Neural progenitor cell (in vitro differentiated cells): ENCODE data around the gene TBATA. TPM values are rescaled to one million over a fixed set of nuclear protein-coding genes. Genes with fewer than 3 reads are reported as not detected.

ENCODE experiments used
- DNase-seq: peaks from one replicate; pipeline ENCODE4 v3.0.0-alpha.2; 2016; ENCODE audit warnings: low spot score
- H2AFZ ChIP-seq: fragments of 200-600 bp; sonication (generic); replicated peaks from 2 replicates; pipeline ENCODE4 v1.6.1; 2016; ENCODE audit warnings: antibody characterized with exemption
- H3F3A ChIP-seq: fragments of 200-600 bp; sonication (generic); 2 replicates; pipeline ENCODE4 v1.6.1; 2016; ENCODE audit warnings: antibody characterized with exemption, low read depth
- H3K27ac ChIP-seq: fragments of 200-600 bp; sonication (generic); 2 replicates; pipeline ENCODE4 v1.5.1; 2016; ENCODE audit warnings: mild to moderate bottlenecking
- H3K27me3 ChIP-seq: fragments of 200-600 bp; sonication (generic); 2 replicates; pipeline ENCODE4 v1.6.1; 2016; ENCODE audit warnings: mild to moderate bottlenecking, moderate library complexity
- H3K36me3 ChIP-seq: fragments of 200-600 bp; sonication (generic); 2 replicates; pipeline ENCODE4 v1.5.1; 2016
- H3K4me1 ChIP-seq: fragments of 200-600 bp; sonication (generic); 2 replicates; pipeline ENCODE4 v1.6.1; 2016; ENCODE audit warnings: mixed run types
- H3K4me2 ChIP-seq: fragments of 200-600 bp; sonication (generic); 2 replicates; pipeline ENCODE4 v1.6.1; 2016
- H3K4me3 ChIP-seq: fragments of 200-600 bp; sonication (generic); 2 replicates; pipeline ENCODE4 v1.5.1; 2016
- H3K79me2 ChIP-seq: fragments of 200-600 bp; sonication (generic); 2 replicates; pipeline ENCODE4 v1.6.1; 2016; ENCODE audit warnings: low read depth
- H3K9ac ChIP-seq: fragments of 200-600 bp; sonication (generic); 2 replicates; pipeline ENCODE4 v1.6.1; 2016
- H3K9me3 ChIP-seq: fragments of 200-600 bp; sonication (generic); 2 replicates; pipeline ENCODE4 v1.5.1; 2016; ENCODE audit warnings: low read depth
- H4K20me1 ChIP-seq: fragments of 200-600 bp; sonication (generic); 2 replicates; pipeline ENCODE4 v1.6.1; 2016; ENCODE audit warnings: low read depth
- H3K27ac Mint-ChIP-seq: 3 replicates; pipeline ENCODE4 v1.8.0; 2021; ENCODE audit warnings: mixed read lengths
- H3K27me3 Mint-ChIP-seq: 2 replicates; pipeline ENCODE4 v1.8.0; 2022; ENCODE audit warnings: low read depth, mild to moderate bottlenecking, inconsistent platforms, moderate library complexity, mixed read lengths; ENCODE audit not compliant: insufficient read depth
- H3K36me3 Mint-ChIP-seq: 3 replicates; pipeline ENCODE4 v1.8.0; 2021; ENCODE audit warnings: mixed read lengths
- H3K4me1 Mint-ChIP-seq: 3 replicates; pipeline ENCODE4 v1.8.0; 2021; ENCODE audit warnings: mixed read lengths
- H3K4me3 Mint-ChIP-seq: 3 replicates; pipeline ENCODE4 v1.8.0; 2021; ENCODE audit warnings: mild to moderate bottlenecking, moderate library complexity, mixed read lengths
- H3K9me3 Mint-ChIP-seq: 3 replicates; pipeline ENCODE4 v1.8.0; 2020; ENCODE audit warnings: mixed read lengths
- CTCF ChIP-seq: fragments of 200-600 bp; sonication (generic); IDR thresholded peaks from 2 replicates; pipeline ENCODE4 v1.5.1; 2017; ENCODE audit warnings: antibody characterized with exemption, mild to moderate bottlenecking
- EZH2 ChIP-seq: fragments of 200-600 bp; sonication (generic); IDR thresholded peaks from 2 replicates; pipeline ENCODE4 v1.6.1; 2017; ENCODE audit warnings: antibody characterized with exemption, mild to moderate bottlenecking, moderate library complexity
- EZH2phosphoT487 ChIP-seq: fragments of 200-600 bp; sonication (generic); IDR thresholded peaks from 2 replicates; pipeline ENCODE4 v1.6.1; 2017; ENCODE audit warnings: antibody characterized with exemption
- total RNA-seq: library from RNA; depleted of rRNA; stranded (reverse); fragments of >200 nt; gene quantifications from 2 replicates; pipeline ENCODE4 v1.2.3, GENCODE V29; 2015; ENCODE audit warnings: low replicate concordance

Gene TBATA
- total RNA-seq, 1 donor from 2014 or later: not detected

GRCh38 chr10:70748305-70748704 lies 36.9 kb downstream of the TBATA start:
- peaks cover 7% of the 10 kb centered on the region for H3K27me3 Mint-ChIP-seq
- Histone ChIP-seq H3K27ac (no peak overlapping the region), H3K36me3 (no peaks in the 10 kb centered on the region), H3K9me3 (no peaks in the 10 kb centered on the region), H3F3A (no peaks in the 10 kb centered on the region), H2AFZ (no peak overlapping the region), H3K9ac (no peak overlapping the region), H3K27me3 (no peaks in the 10 kb centered on the region), H4K20me1 (no peaks in the 10 kb centered on the region), H3K79me2 (no peaks in the 10 kb centered on the region), H3K4me2 (no peak overlapping the region), H3K4me3 (no peak overlapping the region), H3K4me1 (no peaks in the 10 kb centered on the region)
- no peak overlapping the region for H3K4me3 Mint-ChIP-seq
- DNase-seq: no peak
- no peak for TF ChIP-seq CTCF
- no peak for TF ChIP-seq EZH2
- TF ChIP-seq EZH2phosphoT487: no peak
- H3K9me3 Mint-ChIP-seq: no peaks in the 10 kb centered on the region
- H3K36me3 Mint-ChIP-seq: no peaks in the 10 kb centered on the region
- no peak overlapping the region for H3K27ac Mint-ChIP-seq
- H3K4me1 Mint-ChIP-seq: peaks cover 11% of the 10 kb centered on the region

- H3K27me3 Mint-ChIP-seq: peaks cover 7% of the 10 kb centered on the region
- TF ChIP-seq EZH2 (no peak), EZH2phosphoT487 (no peak), CTCF (no peak)
- H2AFZ ChIP-seq: no peak overlapping the region
- H3F3A ChIP-seq: no peaks in the 10 kb centered on the region
- H3K4me1 Mint-ChIP-seq: peaks cover 9% of the 10 kb centered on the region
- H3K4me1 ChIP-seq: no peaks in the 10 kb centered on the region
- H3K27me3 ChIP-seq: no peaks in the 10 kb centered on the region
- H4K20me1 ChIP-seq: no peaks in the 10 kb centered on the region
- H3K27ac ChIP-seq: no peak overlapping the region
- no peaks in the 10 kb centered on the region for H3K79me2 ChIP-seq
- H3K27ac Mint-ChIP-seq: no peak overlapping the region
- DNase-seq: no peak
- H3K9ac ChIP-seq: no peak overlapping the region
- H3K4me2 ChIP-seq: no peak overlapping the region
- no peaks in the 10 kb centered on the region for H3K9me3 ChIP-seq
- H3K36me3 ChIP-seq: no peaks in the 10 kb centered on the region
- H3K36me3 Mint-ChIP-seq: no peaks in the 10 kb centered on the region
- no peaks in the 10 kb centered on the region for H3K9me3 Mint-ChIP-seq
- H3K4me3 ChIP-seq: no peak overlapping the region
- no peak overlapping the region for H3K4me3 Mint-ChIP-seq
These were observed 37.8 kb downstream of the TBATA start for GRCh38 chr10:70747192-70747965.

GRCh38 chr10:70745555-70745954 lies 39.6 kb downstream of the TBATA start:
- no peaks in the 10 kb centered on the region for H3K36me3 ChIP-seq
- no peaks in the 10 kb centered on the region for H3K9me3 Mint-ChIP-seq
- H3K4me3 ChIP-seq: no peak overlapping the region
- H3K9me3 ChIP-seq: no peaks in the 10 kb centered on the region
- H3K27me3 ChIP-seq: no peaks in the 10 kb centered on the region
- H3K27ac Mint-ChIP-seq: no peak overlapping the region
- peaks cover 4% of the 10 kb centered on the region for H3K27me3 Mint-ChIP-seq
- H3K9ac ChIP-seq: no peak overlapping the region
- peaks cover 11% of the 10 kb centered on the region for H3K4me1 Mint-ChIP-seq
- H3K27ac ChIP-seq: no peak overlapping the region
- no peaks in the 10 kb centered on the region for H3K36me3 Mint-ChIP-seq
- no peaks in the 10 kb centered on the region for H3K4me1 ChIP-seq
- no peaks in the 10 kb centered on the region for H3F3A ChIP-seq
- H4K20me1 ChIP-seq: no peaks in the 10 kb centered on the region
- no peak overlapping the region for H2AFZ ChIP-seq
- no peak overlapping the region for H3K4me3 Mint-ChIP-seq
- no peak overlapping the region for H3K4me2 ChIP-seq
- no peak for DNase-seq
- TF ChIP-seq CTCF (no peak), EZH2phosphoT487 (no peak), EZH2 (no peak)
- H3K79me2 ChIP-seq: no peaks in the 10 kb centered on the region
